SKM-1 treated with dmso at 0.1 percent for 144 hours (cell line): ENCODE data around the gene CPHXL.
A peak's percentile ranks its signal among the peaks of the same experiment; 100 is the strongest.

Experiments used
- DNase-seq: peaks from one replicate; lab custom pipeline; 2025; ENCODE audit not compliant: unreplicated experiment; lab: John Stamatoyannopoulos, UW

The CPHXL gene

DNA sequence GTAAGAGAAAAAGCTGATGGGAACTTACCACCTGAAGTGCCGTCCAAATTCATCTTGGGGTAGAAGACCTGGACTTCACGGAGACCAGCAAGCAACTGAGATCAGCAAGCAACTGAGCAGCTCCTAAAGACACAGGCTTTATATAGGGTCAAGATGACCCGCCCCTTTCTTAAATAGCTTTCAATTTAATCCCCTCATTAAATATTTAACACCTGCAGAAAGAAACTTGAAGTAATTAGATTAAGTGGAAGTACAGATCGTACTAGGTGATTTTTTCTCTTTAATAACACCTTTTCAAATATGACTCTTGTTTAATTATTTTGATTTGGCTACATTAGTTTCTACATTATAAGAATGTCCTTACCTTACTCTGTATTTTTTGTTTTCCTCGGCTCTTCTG lies at the start of gene CPHXL:
Gene CPHXL, minus strand, starts transcription at position 101 of the 400 bp plus-strand sequence. Its CDS starts 48 bp downstream, at position 53.
- DNase-seq, result no peak

DNA sequence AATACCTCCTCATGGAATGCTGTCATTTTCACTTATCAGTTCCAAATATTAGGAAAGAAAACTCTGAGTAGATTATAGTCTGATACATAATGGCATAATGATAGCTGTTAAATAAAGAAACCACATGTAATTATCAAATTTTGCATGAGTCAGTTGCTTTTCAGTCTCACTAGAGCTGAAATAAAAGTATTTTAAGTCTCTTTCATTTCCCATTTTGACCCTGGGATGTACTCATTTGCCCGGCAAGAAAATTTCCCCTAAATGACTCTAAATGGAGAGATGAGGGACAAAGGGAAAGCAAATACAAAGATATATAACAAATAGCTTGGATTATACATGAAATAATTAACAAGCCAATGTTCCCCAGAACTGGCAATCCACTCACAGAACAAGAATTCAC lies 47.9 kb upstream of the CPHXL start:
- DNase-seq, result no peak

DNA sequence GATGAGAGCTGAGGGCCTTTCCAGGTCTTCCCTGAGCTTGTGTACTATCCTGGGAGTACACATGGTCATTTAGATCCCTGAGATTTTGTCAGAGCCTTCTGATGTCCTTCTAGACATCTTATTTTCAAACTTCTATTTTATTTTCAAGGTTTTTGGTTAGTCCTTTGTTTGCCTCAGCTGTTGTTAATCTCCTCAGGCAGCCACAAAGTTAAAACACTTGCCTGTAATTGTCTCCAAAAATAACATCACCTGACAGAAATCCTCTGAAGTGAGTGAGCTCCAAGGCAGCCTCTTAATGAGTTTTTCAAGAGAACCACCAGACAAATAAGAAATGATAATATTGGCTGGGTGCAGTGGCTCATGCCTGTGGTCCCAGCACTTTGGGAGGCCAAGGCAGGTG lies 43.8 kb upstream of the CPHXL start:
- DNase-seq, result no peak

DNA sequence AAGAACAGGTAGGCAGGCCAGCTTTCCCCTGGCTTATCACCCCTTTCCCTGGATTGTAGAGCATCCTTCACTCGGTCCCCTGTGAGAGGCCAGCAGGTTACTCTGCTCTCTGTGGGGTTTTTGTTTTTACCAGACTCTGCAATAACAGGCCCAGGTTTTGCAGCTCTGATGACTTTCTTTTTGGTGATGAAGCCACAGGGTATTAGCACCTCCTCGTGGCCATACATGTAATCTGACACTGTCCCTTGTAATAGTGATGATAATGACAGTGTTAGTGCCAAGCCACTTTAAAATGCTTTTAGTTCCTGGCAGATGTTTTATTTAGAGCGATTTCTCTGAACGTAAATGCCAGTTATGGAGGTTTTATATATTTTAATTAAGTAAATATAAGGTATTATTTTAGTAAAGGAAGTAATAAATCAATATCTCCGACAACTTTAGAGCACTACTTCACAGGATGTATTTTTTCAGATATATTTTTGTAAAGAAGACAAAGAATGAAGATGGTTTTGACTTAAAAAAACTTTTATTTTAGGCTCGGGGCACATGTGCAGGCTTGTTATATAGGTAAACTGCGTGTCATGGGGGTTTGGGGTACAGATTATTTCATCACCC lies 38.0 kb upstream of the CPHXL start:
- DNase-seq, result peak; percentile 54

DNA sequence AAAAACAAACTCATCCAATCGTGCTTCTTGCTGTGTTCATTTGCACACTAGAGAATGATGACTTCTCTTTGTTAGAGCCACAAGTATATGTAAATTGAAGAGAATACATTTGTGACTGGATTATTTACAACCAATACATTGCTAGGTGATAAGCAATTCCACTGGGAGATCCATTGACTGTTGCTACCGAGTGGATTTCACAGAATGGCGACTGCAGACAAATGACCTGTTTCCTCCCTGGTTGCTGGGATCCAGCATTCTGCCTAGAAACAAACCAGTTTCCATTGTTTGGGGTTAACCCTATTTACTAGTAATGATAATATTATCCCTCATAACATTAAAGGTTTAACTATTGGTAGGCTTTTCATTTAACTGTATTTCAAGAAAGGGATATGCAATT lies 36.9 kb upstream of the CPHXL start:
- DNase-seq, result no peak

DNA sequence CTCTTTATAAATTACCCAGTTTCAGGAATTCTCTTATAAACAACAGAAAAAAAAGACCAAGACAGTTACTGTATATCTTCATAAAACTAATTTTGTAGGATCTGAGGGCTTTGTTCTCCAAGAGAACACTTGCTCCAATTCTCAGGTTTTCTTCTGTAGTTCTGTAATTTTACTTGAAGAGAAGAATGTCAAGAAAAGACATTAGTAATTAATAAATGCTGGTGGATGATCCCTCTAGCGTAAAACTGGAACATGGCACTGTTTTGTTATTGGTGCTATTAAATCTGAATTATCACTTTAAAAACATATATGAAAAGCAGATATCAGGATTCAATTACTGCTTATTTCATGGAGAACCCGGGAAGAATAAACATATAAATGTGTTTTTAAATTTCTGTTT lies 36.5 kb upstream of the CPHXL start:
- no peak for DNase-seq

DNA sequence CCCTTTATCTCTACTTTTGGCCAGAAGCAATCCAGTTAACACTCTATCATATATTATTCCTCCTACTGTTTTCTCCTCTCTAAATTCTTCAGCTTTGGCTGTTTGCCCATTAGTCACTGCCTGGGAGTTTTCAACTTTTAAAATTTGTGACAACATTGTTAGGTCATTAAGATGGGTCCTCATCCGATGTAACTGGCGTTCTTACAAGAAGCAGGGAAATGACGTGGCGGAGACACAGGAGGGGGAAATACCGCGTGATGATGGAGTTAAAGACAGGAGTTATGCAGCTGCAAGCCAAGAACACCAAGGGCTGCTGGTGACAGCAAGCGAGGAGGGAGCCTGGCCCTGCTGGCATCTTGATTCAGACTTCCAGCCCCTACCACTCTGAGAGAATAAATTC lies 34.8 kb upstream of the CPHXL start:
- DNase-seq, result no peak

DNA sequence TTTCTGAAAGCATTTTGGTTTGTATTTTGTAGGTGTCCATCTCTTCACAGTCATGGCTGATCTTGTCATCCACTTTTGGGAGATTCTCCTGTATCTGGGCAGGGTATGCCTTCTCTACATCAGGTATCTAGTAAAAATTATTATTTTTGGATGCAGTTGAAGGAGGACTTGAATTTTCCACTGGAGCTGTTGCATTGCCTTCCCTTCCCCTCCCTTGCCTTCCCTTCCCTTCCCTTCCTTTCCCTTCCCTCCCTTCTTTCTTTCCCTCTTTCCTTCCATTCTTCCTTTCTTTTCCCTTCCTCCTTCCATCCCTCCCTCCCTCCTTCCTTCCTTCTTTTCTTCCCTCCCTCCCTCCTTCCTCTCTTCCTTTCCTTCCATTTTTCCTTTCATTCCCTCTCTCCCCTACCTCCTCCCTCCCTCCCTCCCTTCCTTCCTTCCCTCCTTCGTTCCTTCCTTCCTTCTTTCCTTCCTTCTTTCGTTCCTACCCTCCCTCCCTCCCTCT lies 33.8 kb upstream of the CPHXL start:
- DNase-seq, result no peak

DNA sequence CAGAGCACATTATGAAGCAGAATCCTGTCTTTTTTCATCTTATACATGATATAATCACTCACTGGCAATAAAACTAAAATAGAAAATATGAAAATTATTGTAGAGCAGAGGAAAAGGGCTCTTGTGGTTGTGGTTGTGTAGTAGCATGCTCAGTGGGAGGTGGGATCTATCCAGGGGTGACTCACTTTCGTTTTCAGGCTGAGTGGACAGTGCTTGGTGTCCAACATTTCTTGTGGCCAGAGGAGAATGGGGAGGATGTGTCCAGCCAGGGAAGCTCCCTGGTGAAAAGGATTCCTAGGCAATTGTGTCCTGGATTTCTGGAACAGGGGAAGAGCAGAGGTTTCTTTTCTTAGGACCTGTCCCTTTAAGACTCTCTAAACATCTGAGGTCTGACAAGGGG lies 31.9 kb upstream of the CPHXL start:
- no peak for DNase-seq

DNA sequence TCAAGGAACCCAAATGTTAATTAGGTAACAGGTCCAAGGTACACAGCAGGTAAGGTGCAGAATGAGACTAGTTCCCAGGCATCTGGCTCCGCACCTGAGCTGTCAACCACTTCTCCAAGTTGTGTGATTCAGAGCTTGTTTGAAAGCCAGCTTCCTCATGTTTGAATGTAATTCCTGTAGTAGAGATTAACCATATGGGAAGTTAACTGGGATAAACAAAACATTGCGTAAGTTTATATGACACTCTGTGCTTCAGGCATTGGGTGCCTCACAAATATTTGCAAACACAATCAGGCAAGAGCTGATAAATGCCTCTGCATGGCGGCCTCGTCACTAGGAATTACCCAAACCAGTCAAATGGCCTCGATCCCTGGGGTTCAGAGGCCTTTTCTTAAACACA lies 27.9 kb upstream of the CPHXL start:
- no peak for DNase-seq

DNA sequence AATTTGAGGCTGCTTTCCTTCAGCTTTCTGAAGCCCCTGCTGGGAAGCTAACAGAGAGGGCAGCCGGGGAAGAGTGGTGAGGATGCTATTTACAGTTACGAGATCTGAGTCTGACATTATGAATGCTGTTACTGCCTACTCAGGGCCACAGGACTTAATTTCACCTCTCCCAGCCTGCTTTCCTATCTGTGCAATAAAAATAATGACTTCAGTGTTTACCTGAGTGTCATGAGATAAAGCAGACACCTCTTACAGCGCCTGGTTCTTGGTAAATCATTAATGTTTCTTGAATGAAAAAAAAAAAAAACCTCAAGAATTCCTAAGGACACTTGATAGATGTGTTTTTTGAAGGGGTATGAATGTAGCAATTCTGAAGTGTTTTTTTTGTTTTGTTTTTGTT lies 24.2 kb upstream of the CPHXL start:
- DNase-seq, result no peak

DNA sequence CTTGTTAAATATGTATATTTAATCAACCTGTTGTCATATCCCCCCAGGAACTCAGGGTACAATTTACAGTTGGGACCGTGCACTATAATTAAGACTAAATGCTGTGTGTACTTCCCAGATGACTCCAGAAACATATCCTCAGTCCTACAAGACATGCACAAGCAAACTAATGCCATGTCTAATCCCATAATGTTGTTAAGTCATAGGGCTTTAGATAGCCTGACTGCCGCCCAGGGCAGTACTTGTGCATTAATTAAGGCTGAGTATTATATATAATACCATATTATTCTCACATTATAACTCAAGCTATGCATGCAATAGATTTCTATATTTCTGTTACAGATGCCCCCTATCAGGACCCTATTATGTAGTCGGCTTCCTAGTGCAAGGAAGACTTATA lies 20.1 kb upstream of the CPHXL start:
- DNase-seq, result no peak

DNA sequence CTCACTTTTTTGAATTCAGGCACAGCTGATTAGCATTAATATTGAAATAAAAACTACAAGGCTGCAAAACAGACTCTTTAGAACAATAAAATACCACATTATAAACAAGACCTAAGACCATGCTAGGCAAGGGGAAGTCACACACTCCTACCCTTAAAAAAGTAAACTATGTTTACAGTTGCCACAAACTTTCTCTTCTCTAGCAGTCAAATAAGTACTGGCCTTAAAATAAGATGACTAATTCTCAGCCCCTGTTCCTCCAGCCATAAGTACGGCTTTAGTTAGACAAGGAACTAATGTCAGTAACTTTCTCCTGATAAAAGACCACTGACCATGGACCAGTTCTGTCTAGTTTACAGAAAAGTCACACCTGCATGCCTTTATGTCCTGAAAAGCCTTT lies 19.5 kb upstream of the CPHXL start:
- no peak for DNase-seq

DNA sequence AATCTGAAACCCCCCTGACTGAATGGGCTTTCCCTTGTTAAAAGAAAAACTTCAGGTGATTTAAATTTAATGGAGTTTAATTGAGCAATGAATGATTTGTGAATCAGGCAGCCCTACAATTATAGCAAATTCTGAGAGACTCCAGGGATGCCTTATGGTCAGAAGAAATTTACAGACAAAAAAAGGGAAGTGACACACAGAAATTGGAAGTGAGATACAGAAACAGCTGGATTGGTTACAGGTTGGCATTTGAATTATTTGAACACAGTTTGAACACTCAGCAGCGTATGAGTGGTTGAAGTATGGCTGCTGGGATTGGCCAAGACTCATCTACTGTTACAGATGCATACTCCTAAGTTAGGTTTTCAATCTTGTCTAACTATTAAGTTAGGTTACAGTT lies 19.0 kb upstream of the CPHXL start:
- DNase-seq, result no peak

DNA sequence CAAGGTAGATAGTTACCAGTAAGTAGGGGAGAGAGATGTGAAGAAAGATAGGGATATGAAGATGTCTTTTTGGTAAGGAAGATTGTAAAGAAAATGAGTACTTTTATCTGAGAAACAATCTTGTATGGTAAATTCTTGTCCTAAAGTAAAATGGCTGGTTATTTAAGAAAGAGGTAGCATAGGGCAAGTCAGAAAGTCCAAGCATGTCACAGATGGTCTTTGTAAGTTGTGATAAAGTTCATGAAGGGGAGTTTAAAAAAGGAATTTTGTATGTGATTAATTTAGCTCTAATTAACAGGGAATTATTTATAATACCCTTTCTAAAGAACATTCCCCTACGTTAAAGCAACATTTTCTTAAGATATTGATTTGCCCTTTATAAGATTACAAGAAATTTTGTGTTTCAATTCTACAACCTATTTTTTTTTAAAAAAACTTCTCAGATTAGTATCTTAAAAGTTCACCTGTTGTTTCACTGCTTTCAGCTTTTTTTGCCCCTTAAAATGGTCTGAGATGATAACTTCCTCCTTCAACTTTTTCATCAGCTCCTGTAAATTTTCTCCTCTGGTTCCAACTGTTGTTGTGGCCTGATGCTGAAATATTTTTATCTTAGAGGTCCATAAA lies 16.2 kb upstream of the CPHXL start:
- DNase-seq, result no peak

DNA sequence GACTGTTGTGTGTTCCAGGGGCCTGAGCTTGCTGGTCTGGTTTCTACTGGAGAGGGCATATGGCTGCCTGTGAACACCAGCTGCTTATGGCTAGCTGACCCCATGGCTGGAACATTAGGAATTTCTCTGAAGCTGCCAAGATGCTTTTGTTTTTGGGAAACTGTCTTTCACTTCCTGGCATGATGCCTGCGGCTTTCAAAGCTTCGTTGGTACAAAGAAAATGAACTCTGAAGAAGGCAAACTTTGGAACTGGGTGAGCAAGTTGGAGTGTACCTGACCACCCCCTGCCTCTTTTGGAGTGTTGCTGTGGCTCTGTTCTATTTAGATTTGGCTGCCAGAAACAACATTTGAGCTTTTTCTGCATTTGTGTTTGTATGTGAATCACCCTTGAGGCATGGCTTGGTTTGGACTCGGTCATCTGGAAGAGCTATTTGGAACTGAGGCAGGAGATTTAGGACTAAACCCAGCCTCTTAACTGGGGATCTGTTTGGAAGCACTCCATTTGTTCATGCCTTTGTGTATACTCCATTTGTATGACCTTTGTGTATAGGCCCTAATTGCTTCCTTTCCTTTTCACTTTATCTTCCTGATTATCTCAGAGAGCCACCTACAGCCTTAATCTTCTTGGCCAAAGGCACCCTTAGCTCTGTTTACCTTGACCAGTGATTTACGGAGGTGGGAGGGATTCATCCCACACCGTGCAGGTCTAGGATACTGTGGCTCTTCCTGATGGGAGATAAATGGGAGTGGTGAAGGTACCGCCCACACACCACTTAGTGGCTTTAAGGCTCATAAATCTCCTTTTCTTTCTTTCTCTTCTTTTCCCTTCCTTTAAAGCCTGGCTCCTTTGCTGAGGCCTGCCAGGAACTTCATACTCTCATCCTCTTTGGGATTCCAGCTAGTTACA lies 7.3 kb upstream of the CPHXL start:
- DNase-seq, result no peak

DNA sequence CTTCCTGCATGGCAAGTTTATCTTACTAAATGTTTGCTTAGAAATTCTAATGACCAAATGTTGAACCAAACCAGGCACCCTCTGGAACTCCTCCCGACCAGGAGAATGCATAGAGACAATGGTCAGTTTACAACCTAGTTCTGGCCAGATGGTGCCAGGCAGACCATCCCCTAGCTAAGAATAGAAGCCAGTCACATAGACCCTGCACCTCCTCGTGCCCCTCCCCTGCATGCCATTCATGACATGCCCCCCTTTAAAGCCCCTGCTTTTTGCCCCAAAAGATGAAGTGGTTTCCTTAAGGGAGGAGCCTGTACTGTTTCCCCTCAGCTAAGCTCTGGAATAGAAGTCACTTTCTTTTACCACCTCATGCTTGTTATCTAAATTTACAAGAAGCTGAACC lies 6.6 kb upstream of the CPHXL start:
- no peak for DNase-seq

DNA sequence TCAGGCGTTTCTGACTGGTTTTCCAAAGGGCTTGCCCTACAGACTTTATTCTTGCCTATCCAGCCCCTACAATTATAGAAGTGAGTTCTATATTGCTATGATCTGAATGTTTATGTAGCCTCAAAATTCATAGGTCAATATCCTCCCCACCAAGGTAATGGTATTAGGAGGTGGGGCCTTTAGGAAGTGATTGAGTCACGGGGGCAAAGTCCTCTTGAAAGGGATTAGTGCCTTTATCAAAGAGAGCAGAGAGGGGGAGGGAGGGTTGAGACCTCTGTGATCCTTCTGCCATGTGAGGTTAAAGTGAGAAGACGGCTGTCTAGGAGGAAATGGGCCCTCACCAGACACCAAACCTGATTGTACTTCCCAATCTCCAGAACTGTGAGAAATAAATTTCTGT lies 931 bp upstream of the CPHXL start:
- DNase-seq, result no peak

DNA sequence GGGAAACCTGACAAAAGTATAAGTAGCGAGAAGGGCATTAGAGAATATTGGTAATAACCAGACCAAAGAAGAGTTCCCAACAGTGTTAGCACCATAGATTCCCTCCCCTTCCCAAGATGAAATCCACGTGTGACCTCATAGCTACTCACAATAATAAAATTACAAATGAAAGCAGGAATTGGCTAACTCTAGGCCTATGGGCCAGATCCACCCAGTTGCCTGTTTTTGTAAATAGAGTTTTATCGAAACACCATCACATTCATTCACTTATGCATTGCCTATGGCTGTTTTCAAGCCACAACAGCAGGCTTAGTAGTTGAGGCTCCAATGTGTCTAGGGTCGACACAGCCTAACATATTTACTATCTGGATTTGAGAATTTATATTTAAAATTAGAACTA lies 7.8 kb downstream of the CPHXL start:
- DNase-seq, result no peak

DNA sequence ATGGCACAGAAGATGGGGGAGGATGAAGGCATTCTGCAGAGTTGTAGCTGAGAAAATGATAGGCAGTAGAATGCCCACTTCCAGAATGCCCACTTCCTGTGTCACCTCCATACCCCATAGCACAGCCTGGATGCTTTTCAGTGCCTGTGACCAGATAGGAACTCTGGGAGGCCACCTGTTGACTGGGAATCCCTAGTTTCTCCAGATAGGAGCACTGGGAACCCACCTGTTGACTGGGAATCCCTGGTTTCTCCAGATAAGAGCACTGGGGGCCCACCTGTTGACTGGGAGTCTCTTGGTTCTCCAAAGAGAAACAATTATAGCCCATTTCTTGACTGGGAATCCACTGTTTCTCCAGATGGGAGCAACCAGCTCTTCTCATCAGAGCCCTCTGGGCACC lies 11.6 kb downstream of the CPHXL start:
- DNase-seq, result no peak

DNA sequence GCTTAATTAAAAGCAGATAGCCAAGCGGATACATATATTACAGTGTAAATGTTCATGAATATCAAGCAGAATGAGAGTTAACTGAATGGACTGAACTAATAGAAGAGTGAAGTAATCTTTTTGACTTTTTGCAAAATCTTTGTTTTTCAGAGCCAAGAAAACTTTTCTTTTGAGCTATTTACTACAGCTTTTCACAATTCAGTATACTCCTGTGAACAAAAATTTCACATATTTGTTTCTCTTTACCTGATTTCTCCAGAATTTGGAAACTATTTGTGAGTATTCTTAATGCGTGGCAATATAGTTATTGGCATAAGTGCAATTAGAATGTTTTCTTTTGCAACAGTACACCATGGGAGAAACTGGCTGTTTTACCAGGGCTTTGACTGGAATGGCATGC lies 15.9 kb downstream of the CPHXL start:
- no peak for DNase-seq

DNA sequence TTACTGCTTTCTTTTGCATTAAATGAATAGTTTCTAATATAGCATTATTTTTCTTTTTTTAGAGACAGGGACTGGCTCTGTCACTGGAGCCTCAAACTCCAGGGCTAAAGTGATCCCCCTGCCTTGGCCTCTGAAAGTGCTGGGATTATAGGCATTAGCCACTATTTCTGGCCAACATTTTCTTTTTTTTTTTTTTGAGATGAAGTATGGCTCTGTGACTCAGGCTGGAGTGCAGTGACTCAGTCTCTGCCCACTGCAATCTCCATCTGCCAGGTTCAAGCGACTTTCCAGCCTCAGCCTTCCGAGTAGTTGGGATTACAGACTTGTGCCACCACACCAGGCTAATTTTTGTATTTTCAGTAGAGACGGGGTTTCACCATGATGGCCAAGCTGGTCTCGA lies 23.0 kb downstream of the CPHXL start:
- no peak for DNase-seq
